NT2/D1 (cell line): ENCODE measurements around the gene LRRFIP1.
"Not testable (repeated sequence)": the region's sequence is repeated elsewhere in the genome, so short reads cannot be mapped to it uniquely, and the experiment has no call there.

Experiments
- DNase-seq: peaks from one replicate; pipeline ENCODE4 v3.0.0-alpha.2; 2011; ENCODE audit warnings: low read depth, low spot score
- H3K27me3 ChIP-seq: 2 replicates; pipeline ENCODE4 v1.6.0; 2011; ENCODE audit warnings: mild to moderate bottlenecking; ENCODE audit not compliant: insufficient read length, insufficient read depth
- H3K36me3 ChIP-seq: 2 replicates; pipeline ENCODE4 v1.6.1; 2011; ENCODE audit warnings: mild to moderate bottlenecking, low read length, mixed read lengths; ENCODE audit not compliant: insufficient read depth, insufficient read length
- H3K4me1 ChIP-seq: 2 replicates; pipeline ENCODE4 v1.5.1; 2011; ENCODE audit not compliant: insufficient read depth, insufficient read length
- H3K4me3 ChIP-seq: 2 replicates; pipeline ENCODE4 v1.5.1; 2011; ENCODE audit warnings: low read depth; ENCODE audit not compliant: insufficient read length
- H3K9ac ChIP-seq: 2 replicates; pipeline ENCODE4 v1.6.0; 2011; ENCODE audit warnings: low read depth; ENCODE audit not compliant: insufficient read length
- H3K9me3 ChIP-seq: 2 replicates; pipeline ENCODE4 v1.5.1; 2011; ENCODE audit warnings: mild to moderate bottlenecking, low read length; ENCODE audit not compliant: insufficient read depth
- SUZ12 ChIP-seq: IDR thresholded peaks from 2 replicates; pipeline ENCODE4 v1.6.1; 2011; ENCODE audit not compliant: insufficient read length, insufficient read depth; ENCODE audit errors: extremely low read depth
- YY1 ChIP-seq: IDR thresholded peaks from 2 replicates; pipeline ENCODE4 v1.6.1; 2011; ENCODE audit not compliant: insufficient read length, insufficient read depth
- ZNF274 ChIP-seq: IDR thresholded peaks from 2 replicates; pipeline ENCODE4 v1.6.1; 2011; ENCODE audit warnings: mild to moderate bottlenecking, low read depth, low read length

The LRRFIP1 gene

DNA sequence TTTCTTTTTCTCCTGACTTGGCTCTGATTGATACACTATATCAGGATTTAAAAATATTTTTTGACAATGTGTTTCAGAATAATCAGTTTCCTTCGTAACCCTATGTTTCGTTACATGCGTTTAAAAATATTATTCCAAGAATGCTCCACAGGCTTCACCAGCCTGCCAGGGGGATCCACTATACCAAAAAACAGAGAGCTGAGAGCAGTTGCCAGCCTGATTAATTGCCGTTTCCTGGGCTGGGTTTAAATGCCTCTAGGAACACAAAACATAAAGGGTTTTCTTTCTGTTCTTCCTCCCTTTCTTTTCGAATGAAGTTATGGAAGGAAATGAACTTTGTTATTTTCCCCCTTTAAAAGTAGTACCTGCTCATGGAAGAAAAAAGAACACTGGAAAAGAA is 47.9 kb downstream of the LRRFIP1 start:
- Histone ChIP-seq H3K4me1 (peaks cover 7% of the 10 kb centered on the region), H3K4me3 (no peak overlapping the region), H3K27me3 (no peaks in the 10 kb centered on the region), H3K9ac (no peak overlapping the region), H3K36me3 (peaks cover 13% of the 10 kb centered on the region), H3K9me3 (no peaks in the 10 kb centered on the region)
- DNase-seq, result no peak
- TF ChIP-seq ZNF274 (no peak), SUZ12 (no peak), YY1 (no peak)

GRCh38 chr2:237680702-237681478 is 53.5 kb downstream of the LRRFIP1 start:
- no peak overlapping the region for H3K4me3 ChIP-seq
- H3K9ac ChIP-seq, result no peak overlapping the region
- no peak for DNase-seq
- peaks cover 20% of the 10 kb centered on the region for H3K36me3 ChIP-seq
- TF ChIP-seq YY1 (no peak), SUZ12 (no peak), ZNF274 (no peak)
- H3K4me1 ChIP-seq, result no peaks in the 10 kb centered on the region
- H3K9me3 ChIP-seq, result peaks cover 13% of the 10 kb centered on the region; the same call in 1 of the 2 replicates
- no peaks in the 10 kb centered on the region for H3K27me3 ChIP-seq

DNA sequence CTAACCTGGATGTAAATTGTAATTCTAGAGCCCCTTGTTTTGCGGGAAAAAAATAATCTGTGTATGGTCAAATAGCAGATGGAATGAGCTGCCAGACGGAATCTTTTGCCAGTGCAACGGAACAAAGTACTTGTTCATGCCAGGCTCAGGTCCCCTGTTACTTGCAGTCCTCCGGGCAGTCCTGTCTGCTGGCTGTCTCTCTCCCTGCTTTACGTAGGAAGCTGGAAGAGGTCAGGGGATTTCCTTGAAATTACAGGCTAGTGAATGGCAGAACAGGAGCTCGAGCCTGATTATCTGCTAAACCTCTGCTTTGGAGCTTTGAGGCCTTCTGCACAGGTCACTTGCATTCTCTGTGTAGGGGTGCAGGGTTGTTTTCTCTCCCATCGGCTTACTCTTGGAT is 54.8 kb downstream of the LRRFIP1 start:
- DNase-seq, result no peak
- Histone ChIP-seq H3K4me1 (no peaks in the 10 kb centered on the region), H3K9me3 (peaks cover 22% of the 10 kb centered on the region; the same call in 1 of the 2 replicates), H3K27me3 (no peaks in the 10 kb centered on the region), H3K36me3 (peaks cover 24% of the 10 kb centered on the region), H3K4me3 (no peak overlapping the region), H3K9ac (no peak overlapping the region)
- TF ChIP-seq ZNF274 (no peak), YY1 (no peak), SUZ12 (no peak)

- Histone ChIP-seq H3K4me1 (no peaks in the 10 kb centered on the region), H3K27me3 (no peaks in the 10 kb centered on the region), H3K9ac (no peak overlapping the region), H3K9me3 (peaks cover 22% of the 10 kb centered on the region; the same call in 1 of the 2 replicates), H3K36me3 (peaks cover 24% of the 10 kb centered on the region), H3K4me3 (no peak overlapping the region)
- TF ChIP-seq SUZ12, result no peak
- TF ChIP-seq YY1, result no peak
- no peak for TF ChIP-seq ZNF274
- no peak for DNase-seq
Observed at GRCh38 chr2:237682856-237683670, 55.7 kb downstream of the LRRFIP1 start.

DNA sequence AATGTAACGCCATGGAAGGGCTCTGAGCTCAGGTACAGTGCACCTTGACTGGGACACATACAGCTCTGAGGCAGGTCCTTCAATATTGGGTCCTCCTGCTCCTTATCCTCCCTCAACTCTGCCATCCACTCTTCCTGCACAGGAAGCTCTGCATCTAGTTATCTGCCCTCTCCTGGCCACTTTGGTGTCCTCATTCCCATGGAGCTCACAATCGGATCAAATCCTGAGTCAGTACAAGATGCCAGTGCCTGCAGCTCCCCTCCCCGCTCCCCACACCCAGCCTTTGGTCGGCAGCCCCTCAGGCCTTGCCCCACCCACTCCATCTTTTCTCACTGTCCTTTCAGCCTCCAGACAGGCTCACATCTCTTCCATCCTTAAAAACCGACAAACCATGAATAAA is 58.0 kb downstream of the LRRFIP1 start:
- TF ChIP-seq YY1 (no peak), ZNF274 (no peak), SUZ12 (no peak)
- H3K4me1 ChIP-seq, result no peaks in the 10 kb centered on the region
- H3K36me3 ChIP-seq, result peaks cover 24% of the 10 kb centered on the region
- no peak for DNase-seq
- H3K27me3 ChIP-seq, result peaks cover 3% of the 10 kb centered on the region
- H3K9ac ChIP-seq, result no peak overlapping the region
- H3K9me3 ChIP-seq, result peaks cover 22% of the 10 kb centered on the region; the same call in 1 of the 2 replicates
- H3K4me3 ChIP-seq, result no peak overlapping the region

- Histone ChIP-seq H3K9me3 (peaks cover 22% of the 10 kb centered on the region; the same call in 1 of the 2 replicates), H3K9ac (no peak overlapping the region), H3K27me3 (peaks cover 3% of the 10 kb centered on the region), H3K36me3 (peaks cover 24% of the 10 kb centered on the region), H3K4me1 (no peaks in the 10 kb centered on the region), H3K4me3 (no peak overlapping the region)
- TF ChIP-seq SUZ12, result no peak
- TF ChIP-seq YY1, result no peak
- no peak for TF ChIP-seq ZNF274
- no peak for DNase-seq
Observed at GRCh38 chr2:237686659-237687136, 59.3 kb downstream of the LRRFIP1 start.

DNA sequence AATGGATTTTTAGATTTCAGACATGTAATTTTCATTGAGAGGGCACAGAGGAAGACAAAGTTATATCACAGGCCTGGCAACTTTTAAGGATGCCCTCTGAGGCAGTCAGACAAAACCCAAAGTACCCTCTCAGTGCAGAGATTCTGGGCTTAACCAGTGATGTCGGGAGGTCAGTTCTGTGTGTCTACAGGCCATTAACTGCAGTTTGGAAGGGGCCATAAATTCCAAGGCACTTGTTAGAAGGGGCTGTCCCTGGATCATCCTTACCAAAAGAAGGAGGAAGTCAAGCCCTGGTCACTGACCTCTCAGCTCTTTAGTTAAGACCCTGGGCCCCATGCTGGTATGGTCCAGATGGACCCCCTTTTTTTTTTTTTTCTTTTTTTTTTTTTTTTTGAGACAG is 60.7 kb downstream of the LRRFIP1 start:
- Histone ChIP-seq H3K27me3 (peaks cover 9% of the 10 kb centered on the region), H3K9ac (no peak overlapping the region), H3K9me3 (peaks cover 22% of the 10 kb centered on the region; the same call in 1 of the 2 replicates), H3K36me3 (peaks cover 19% of the 10 kb centered on the region), H3K4me1 (no peaks in the 10 kb centered on the region), H3K4me3 (no peak overlapping the region)
- TF ChIP-seq YY1, result no peak
- no peak for TF ChIP-seq ZNF274
- TF ChIP-seq SUZ12, result no peak
- no peak for DNase-seq

DNA sequence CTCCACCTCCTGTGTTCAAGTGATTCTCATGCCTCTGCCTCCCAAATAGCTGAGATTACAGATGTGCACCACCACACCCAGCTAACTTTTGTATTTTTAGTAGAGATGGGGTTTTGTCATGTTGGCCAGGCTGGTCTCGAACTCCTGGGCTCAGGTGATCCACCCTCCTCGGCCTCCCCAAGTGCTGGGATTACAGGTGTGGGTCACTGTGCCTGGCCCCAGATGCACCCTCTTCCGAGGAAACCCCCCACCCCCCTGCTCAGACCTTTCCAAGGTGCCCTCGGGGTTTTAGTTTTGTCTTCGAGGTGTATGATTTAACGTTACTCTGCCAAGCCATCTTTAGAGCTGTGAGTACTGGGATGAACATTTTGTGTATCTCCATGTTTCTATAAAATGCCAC is 61.2 kb downstream of the LRRFIP1 start:
- not testable (repeated sequence) for H3K4me3 ChIP-seq
- Histone ChIP-seq H3K27me3 (peaks cover 12% of the 10 kb centered on the region), H3K36me3 (peaks cover 16% of the 10 kb centered on the region)

More for the DNA sequence above, 61.2 kb downstream of the LRRFIP1 start:
- not testable (repeated sequence) for H3K4me1 ChIP-seq, DNase-seq, H3K9ac ChIP-seq
- H3K9me3 ChIP-seq, result peaks cover 22% of the 10 kb centered on the region; the same call in 1 of the 2 replicates
